ENCODE data around the gene LKAAEAR1. TPM values are rescaled to one million over a fixed set of nuclear protein-coding genes. Genes with fewer than 3 reads are reported as not detected.
"Not testable (repeated sequence)": the region's sequence is repeated elsewhere in the genome, so short reads cannot be mapped to it uniquely, and the experiment has no call there.

LKAAEAR1 gene
- total RNA-seq, 2 donors from 2014 or later: not detected

DNA sequence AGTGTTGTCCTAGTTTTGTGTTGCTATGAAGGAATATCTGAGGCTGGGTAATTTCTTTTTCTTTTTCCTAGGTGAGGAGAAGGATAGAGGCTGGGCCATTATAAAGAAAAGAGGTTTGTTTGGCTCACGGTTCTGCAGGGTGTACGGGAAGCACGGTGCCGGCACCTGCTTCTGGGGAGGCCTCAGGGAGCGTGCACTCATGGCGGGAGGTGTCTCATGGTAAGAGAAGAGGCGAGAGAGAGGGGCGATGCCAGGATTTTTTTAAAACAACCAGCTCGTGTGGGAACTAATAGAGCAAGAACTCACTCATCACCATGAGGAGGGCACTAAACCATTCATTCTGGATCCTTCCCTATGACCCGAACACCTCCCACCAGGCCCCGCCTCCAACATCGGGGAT, 37.4 kb upstream of the LKAAEAR1 start:
- H3K4me1 ChIP-seq: no peaks in the 10 kb centered on the region
- DNase-seq: no peak
- H3K27me3 ChIP-seq: no peaks in the 10 kb centered on the region
- no peak overlapping the region for H3K9ac ChIP-seq (ENCODE audit: low read depth in 2 of 2, low read length in 2 of 2)
- no peak overlapping the region for H3K4me3 ChIP-seq
- no peak overlapping the region for H3K27ac ChIP-seq
- no peaks in the 10 kb centered on the region for H3K9me3 ChIP-seq
- H3K36me3 ChIP-seq: no peaks in the 10 kb centered on the region
- intact Hi-C loops (cut with DNase I): no loop called here
- TF ChIP-seq CTCF (IDR thresholded peaks at IDR 0.05): no peak

DNA sequence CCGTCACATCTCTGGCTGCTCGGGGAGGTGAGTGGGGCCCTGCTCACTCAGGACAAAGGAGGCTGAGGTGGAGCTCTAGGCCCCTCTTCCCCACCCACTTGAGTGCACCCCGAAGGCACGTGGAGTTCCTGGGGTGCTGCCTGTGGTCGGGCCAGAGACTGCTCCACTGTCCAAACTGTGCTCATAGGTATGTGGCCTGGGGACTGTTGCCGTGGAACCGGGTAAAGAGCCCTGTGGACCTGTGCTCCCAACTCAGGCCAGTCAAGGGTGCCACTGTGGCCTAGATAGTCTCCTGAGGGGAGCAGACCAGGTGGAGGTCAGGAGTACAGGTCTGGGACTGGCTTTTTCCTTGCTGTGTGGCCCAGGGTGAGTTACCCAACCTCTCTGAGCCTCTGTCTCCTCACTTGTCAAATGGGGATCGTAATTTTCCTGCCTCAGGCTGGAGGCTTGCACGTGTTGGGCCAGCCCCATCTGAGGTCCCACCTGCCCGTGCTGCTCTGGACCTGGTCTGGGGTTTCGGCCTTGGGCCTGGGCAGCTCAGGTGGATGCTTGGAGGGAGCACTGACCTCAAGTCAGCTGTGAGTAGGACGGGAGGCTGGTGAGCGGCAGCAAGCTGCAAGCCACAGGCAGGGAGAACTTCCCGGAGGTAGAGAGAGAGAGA, 35.6 kb upstream of the LKAAEAR1 start:
- Histone ChIP-seq H3K9ac (ENCODE audit: low read depth in 2 of 2, low read length in 2 of 2) (no peak overlapping the region), H3K27me3 (no peaks in the 10 kb centered on the region), H3K9me3 (no peaks in the 10 kb centered on the region), H3K36me3 (no peaks in the 10 kb centered on the region), H3K4me3 (no peak overlapping the region), H3K27ac (no peak overlapping the region), H3K4me1 (no peaks in the 10 kb centered on the region)
- intact Hi-C loops (cut with DNase I): no loop called here
- no peak for DNase-seq
- TF ChIP-seq CTCF (IDR thresholded peaks at IDR 0.05): no peak

GRCh38 chr20:64119301-64119680, 35.1 kb upstream of the LKAAEAR1 start:
- intact Hi-C loops (cut with DNase I): no loop called here
- DNase-seq: no peak
- H3K27me3 ChIP-seq: no peaks in the 10 kb centered on the region
- H3K9ac ChIP-seq (ENCODE audit: low read depth in 2 of 2, low read length in 2 of 2): no peak overlapping the region
- H3K4me1 ChIP-seq: no peaks in the 10 kb centered on the region
- no peak for TF ChIP-seq CTCF (IDR thresholded peaks at IDR 0.05)
- H3K36me3 ChIP-seq: no peaks in the 10 kb centered on the region
- no peak overlapping the region for H3K4me3 ChIP-seq
- no peak overlapping the region for H3K27ac ChIP-seq
- H3K9me3 ChIP-seq: no peaks in the 10 kb centered on the region

DNA sequence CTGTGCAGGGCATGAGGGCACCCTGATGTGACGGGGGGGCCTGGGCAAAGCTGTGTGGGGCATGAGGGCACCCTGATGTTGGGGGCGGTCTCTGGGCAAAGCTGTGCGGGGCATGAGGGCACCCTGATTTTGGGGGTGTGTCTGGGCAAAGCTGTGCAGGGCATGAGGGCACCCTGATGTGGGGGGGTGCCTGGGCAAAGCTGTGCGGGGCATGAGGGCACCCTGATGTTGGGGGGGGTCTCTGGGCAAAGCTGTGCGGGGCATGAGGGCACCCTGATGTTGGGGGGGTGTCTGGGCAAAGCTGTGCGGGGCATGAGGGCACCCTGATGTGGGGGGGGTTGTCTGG, 33.2 kb upstream of the LKAAEAR1 start:
- H3K27ac ChIP-seq; H3K9ac ChIP-seq (ENCODE audit: low read depth in 2 of 2, low read length in 2 of 2); DNase-seq; H3K9me3 ChIP-seq; intact Hi-C loops (cut with DNase I); H3K4me3 ChIP-seq; H3K4me1 ChIP-seq; H3K36me3 ChIP-seq; H3K27me3 ChIP-seq: not testable (repeated sequence)

DNA sequence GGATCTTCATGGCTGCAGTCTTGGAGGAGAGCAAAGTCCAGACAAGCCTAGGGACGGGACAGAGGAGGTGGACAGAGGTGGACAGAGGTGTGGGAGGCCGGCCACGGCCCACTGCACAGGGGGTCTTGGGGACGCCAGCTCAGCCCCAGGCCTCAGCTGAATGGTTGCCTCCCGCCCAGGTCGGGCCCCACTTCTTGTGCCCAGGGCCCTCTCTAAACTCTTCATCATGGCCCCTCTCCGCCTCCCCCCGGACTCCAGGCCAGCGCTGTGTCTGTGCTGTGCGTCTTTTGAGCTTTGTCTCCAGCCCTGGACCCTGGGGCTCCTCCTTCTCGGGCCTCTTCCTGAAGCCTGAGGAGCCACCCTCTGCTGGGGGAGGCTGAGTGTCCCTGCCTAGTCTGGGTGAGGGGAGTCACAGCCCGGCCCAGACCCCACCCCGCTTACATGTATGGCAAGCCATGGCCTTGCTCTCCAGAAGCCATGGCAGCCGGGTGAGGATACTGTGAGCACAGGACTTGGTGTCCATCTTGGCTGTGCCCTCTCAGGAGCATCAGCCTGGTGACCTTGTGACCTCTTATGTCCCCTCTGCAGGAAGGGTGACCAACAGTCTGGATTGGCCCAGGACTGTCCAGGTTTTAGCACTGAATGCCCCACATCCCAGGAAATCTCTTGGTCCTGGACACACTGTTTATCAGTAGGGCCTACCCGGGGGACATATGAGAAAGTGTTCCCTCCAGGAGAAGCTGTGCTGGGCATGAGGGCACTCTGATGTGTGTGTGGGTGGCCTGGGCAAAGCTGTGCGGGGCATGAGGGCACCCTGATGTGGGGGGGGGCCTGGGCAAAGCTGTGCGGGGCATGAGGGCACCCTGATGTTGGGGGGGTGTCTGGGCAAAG, 32.6 kb upstream of the LKAAEAR1 start:
- intact Hi-C loops (cut with DNase I): no loop called here
- no peaks in the 10 kb centered on the region for H3K9me3 ChIP-seq
- no peaks in the 10 kb centered on the region for H3K27me3 ChIP-seq
- no peak overlapping the region for H3K9ac ChIP-seq (ENCODE audit: low read depth in 2 of 2, low read length in 2 of 2)
- no peak for DNase-seq
- H3K27ac ChIP-seq: no peak overlapping the region
- no peak overlapping the region for H3K4me3 ChIP-seq
- no peaks in the 10 kb centered on the region for H3K36me3 ChIP-seq
- H3K4me1 ChIP-seq: no peaks in the 10 kb centered on the region
- TF ChIP-seq CTCF (IDR thresholded peaks at IDR 0.05): no peak

DNA sequence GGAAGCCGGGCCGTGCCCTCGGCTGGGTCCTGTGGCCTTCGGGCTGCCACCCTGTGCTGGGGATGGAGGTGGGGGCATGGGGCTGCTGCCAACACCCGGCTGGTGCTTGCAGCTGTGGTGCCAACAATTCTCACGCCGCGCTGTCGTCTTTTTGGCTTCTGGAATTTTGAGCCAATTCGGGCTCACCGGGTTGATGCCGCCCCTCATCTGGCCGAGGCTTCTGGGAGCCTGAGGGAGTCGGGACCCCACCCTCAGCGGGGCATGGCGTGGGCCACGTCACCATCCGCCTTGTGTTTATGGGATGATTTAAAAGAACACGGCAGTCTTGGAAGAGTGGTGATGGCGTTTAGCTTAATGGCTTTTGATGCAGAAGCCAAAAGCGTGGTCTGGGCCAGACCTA, 31.8 kb upstream of the LKAAEAR1 start:
- no peak for DNase-seq
- H3K9ac ChIP-seq (ENCODE audit: low read depth in 2 of 2, low read length in 2 of 2): no peak overlapping the region
- intact Hi-C loops (cut with DNase I): no loop called here

More for the DNA sequence above, 31.8 kb upstream of the LKAAEAR1 start:
- Histone ChIP-seq H3K4me1 (no peaks in the 10 kb centered on the region), H3K9me3 (no peaks in the 10 kb centered on the region), H3K27me3 (no peaks in the 10 kb centered on the region), H3K4me3 (no peak overlapping the region), H3K27ac (no peak overlapping the region), H3K36me3 (no peaks in the 10 kb centered on the region)
- no peak for TF ChIP-seq CTCF (IDR thresholded peaks at IDR 0.05)

All from colonic mucosa (tissue), 4 donors.